ENCODE measurements around the gene STRIP2. TPM values are rescaled to one million over a fixed set of nuclear protein-coding genes. Genes with fewer than 3 reads are reported as not detected.

Gene STRIP2
- total RNA-seq, 4 donors from 2014 or later: 0.54 to 1.7 (median 1.3) TPM

GRCh38 chr7:129535896-129536295 lies 101.7 kb downstream of the STRIP2 start:
- H3K36me3 ChIP-seq: no peaks in the 10 kb centered on the region
- no peak for TF ChIP-seq CTCF (IDR thresholded peaks at IDR 0.05)
- TF ChIP-seq POLR2A (IDR thresholded peaks at IDR 0.05): no peak
- H3K27ac ChIP-seq: no peak overlapping the region

GRCh38 chr7:129536323-129536722 lies 102.1 kb downstream of the STRIP2 start:
- Histone ChIP-seq H3K4me1 (no peaks in the 10 kb centered on the region), H3K4me3 (no peak overlapping the region), H3K27me3 (no peaks in the 10 kb centered on the region), H3K36me3 (no peaks in the 10 kb centered on the region), H3K27ac (no peak overlapping the region), H3K9me3 (no peaks in the 10 kb centered on the region)
- TF ChIP-seq CTCF (IDR thresholded peaks at IDR 0.05) (no peak), POLR2A (IDR thresholded peaks at IDR 0.05) (no peak)
- no peak for DNase-seq

More at GRCh38 chr7:129535896-129536295, 101.7 kb downstream of the STRIP2 start:
- H3K9me3 ChIP-seq: no peaks in the 10 kb centered on the region
- no peak overlapping the region for H3K4me3 ChIP-seq
- H3K4me1 ChIP-seq: no peaks in the 10 kb centered on the region
- DNase-seq: no peak
- no peaks in the 10 kb centered on the region for H3K27me3 ChIP-seq

Small RNA genes lying within 50 kb of the gene (small RNA-seq; reads per million reads assigned to genes)
- gene AC009244.1 (0 reads per million in 2 donors), gene RNU1-72P (0 reads per million in 2 donors), gene SNRPGP3 (0 reads per million in 2 donors)

Other genes with a start within 250 kb of the STRIP2 start
- gene SMO, start 245.8 kb upstream of the STRIP2 start, total RNA-seq: 10 to 100 TPM in 1 of 4 donors, 1 to 10 TPM in 2, under 1 TPM in 1; 0.70 to 14.9 (median 2.2) TPM
- gene AHCYL2, start 209.4 kb upstream of the STRIP2 start, total RNA-seq: 100 to 1,000 TPM in 1 of 4 donors, 10 to 100 TPM in 3; 37.1 to 186 (median 60.0) TPM
- gene SMKR1, start 68.1 kb downstream of the STRIP2 start, total RNA-seq: 1 to 10 TPM in 1 of 4 donors, not detected in 3; 1.3 TPM
- 10 to 100 TPM; 11.2 to 27.2 (median 16.5) TPM for gene NRF1, start 177.3 kb downstream of the STRIP2 start, total RNA-seq